Measurements from ENCODE around the gene PRG2.

GRCh38 chr11:57430952-57431351 is 40.5 kb upstream of the PRG2 start:
- TF ChIP-seq CTCF (conservative IDR thresholded peaks at IDR 0.05; ENCODE audit: low read length) (no peak), EZH2phosphoT487 (IDR thresholded peaks at IDR 0.05; ENCODE audit: borderline replicate concordance, low read depth, low read length) (no peak)
